SK-N-MC (cell line): ENCODE measurements around the gene MRGPRF.

Source experiments
- EZH2 ChIP-seq: fragments of 200-600 bp; sonication (generic); IDR thresholded peaks from one replicate; pipeline ENCODE4 v1.6.1; 2017; ENCODE audit warnings: antibody characterized with exemption
- POLR2AphosphoS5 ChIP-seq: IDR thresholded peaks from 2 replicates; pipeline ENCODE4 v1.6.1; 2012; ENCODE audit warnings: mild to moderate bottlenecking, low read depth, low read length, borderline replicate concordance

- no peak for TF ChIP-seq EZH2
- TF ChIP-seq POLR2AphosphoS5 = no peak
These were observed 53.4 kb downstream of the MRGPRF start for GRCh38 chr11:68959465-68960293.
